ENCODE data around the gene TCEA2.

The TCEA2 gene

GRCh38 chr20:64106981-64107735 lies 44.2 kb downstream of the TCEA2 start, which contains the start of gene NPBWR2:
Gene NPBWR2, minus strand, starts transcription at chr20:64107565. Its CDS starts 734 bp downstream, at chr20:64106831.
- Histone ChIP-seq H3K9me3 (ENCODE audit: control insufficient read depth, low read length) (no peaks in the 10 kb centered on the region), H3K27ac (ENCODE audit: low read depth, low read length, severe bottlenecking) (no peak within 1 kb of the TSS), H3K4me3 (ENCODE audit: extremely low read depth, insufficient read depth, low read length, poor library complexity, severe bottlenecking) (no peak within 1 kb of the TSS), H3K4me1 (ENCODE audit: control insufficient read depth, insufficient read depth, low read length, poor library complexity, severe bottlenecking) (no peaks in the 10 kb centered on the region), H3K36me3 (ENCODE audit: control insufficient read depth, insufficient read depth, low read length) (no peaks in the 10 kb centered on the region)
- WGBS, 2 experiments (ENCODE audit: insufficient coverage in 2 of 2) = 70 to 77% methylated on average over 18 to 19 of the region's 22 CpGs

GRCh38 chr20:64107736-64108457 lies 44.9 kb downstream of the TCEA2 start:
- Histone ChIP-seq H3K4me1 (ENCODE audit: control insufficient read depth, insufficient read depth, low read length, poor library complexity, severe bottlenecking) (no peaks in the 10 kb centered on the region), H3K9me3 (ENCODE audit: control insufficient read depth, low read length) (no peaks in the 10 kb centered on the region), H3K27ac (ENCODE audit: low read depth, low read length, severe bottlenecking) (no peak overlapping the region), H3K36me3 (ENCODE audit: control insufficient read depth, insufficient read depth, low read length) (no peaks in the 10 kb centered on the region), H3K4me3 (ENCODE audit: extremely low read depth, insufficient read depth, low read length, poor library complexity, severe bottlenecking) (no peak overlapping the region)
- WGBS, 2 experiments (ENCODE audit: insufficient coverage in 2 of 2) = 85 to 92% methylated on average over 17 to 18 of the region's 19 CpGs

- 90% methylated on average over 22 to 26 of the region's 26 CpGs for WGBS, 2 experiments (ENCODE audit: insufficient coverage in 2 of 2)
- no peaks in the 10 kb centered on the region for H3K9me3 ChIP-seq (ENCODE audit: control insufficient read depth, low read length)
- H3K4me3 ChIP-seq (ENCODE audit: extremely low read depth, insufficient read depth, low read length, poor library complexity, severe bottlenecking) = no peak overlapping the region
- no peaks in the 10 kb centered on the region for H3K36me3 ChIP-seq (ENCODE audit: control insufficient read depth, insufficient read depth, low read length)
- no peak overlapping the region for H3K27ac ChIP-seq (ENCODE audit: low read depth, low read length, severe bottlenecking)
- H3K4me1 ChIP-seq (ENCODE audit: control insufficient read depth, insufficient read depth, low read length, poor library complexity, severe bottlenecking) = no peaks in the 10 kb centered on the region
These were observed 46.0 kb downstream of the TCEA2 start for GRCh38 chr20:64108731-64109681.

- Histone ChIP-seq H3K9me3 (ENCODE audit: control insufficient read depth, low read length) (no peaks in the 10 kb centered on the region), H3K4me1 (ENCODE audit: control insufficient read depth, insufficient read depth, low read length, poor library complexity, severe bottlenecking) (no peaks in the 10 kb centered on the region), H3K27ac (ENCODE audit: low read depth, low read length, severe bottlenecking) (no peak overlapping the region), H3K36me3 (ENCODE audit: control insufficient read depth, insufficient read depth, low read length) (no peaks in the 10 kb centered on the region), H3K4me3 (ENCODE audit: extremely low read depth, insufficient read depth, low read length, poor library complexity, severe bottlenecking) (no peak overlapping the region)
- 90 to 93% methylated on average over 8 to 13 of the region's 16 CpGs for WGBS, 2 experiments (ENCODE audit: insufficient coverage in 2 of 2)
These were observed 46.9 kb downstream of the TCEA2 start for GRCh38 chr20:64109831-64110391.

- no peak overlapping the region for H3K27ac ChIP-seq (ENCODE audit: low read depth, low read length, severe bottlenecking)
- no peaks in the 10 kb centered on the region for H3K9me3 ChIP-seq (ENCODE audit: control insufficient read depth, low read length)
- 92 to 96% methylated on average over 9 to 10 of the region's 10 CpGs for WGBS, 2 experiments (ENCODE audit: insufficient coverage in 2 of 2)
- H3K4me3 ChIP-seq (ENCODE audit: extremely low read depth, insufficient read depth, low read length, poor library complexity, severe bottlenecking) = no peak overlapping the region
- no peaks in the 10 kb centered on the region for H3K36me3 ChIP-seq (ENCODE audit: control insufficient read depth, insufficient read depth, low read length)
- H3K4me1 ChIP-seq (ENCODE audit: control insufficient read depth, insufficient read depth, low read length, poor library complexity, severe bottlenecking) = no peaks in the 10 kb centered on the region
These were observed 47.5 kb downstream of the TCEA2 start for GRCh38 chr20:64110411-64111068.

GRCh38 chr20:64111841-64112641 lies 49.0 kb downstream of the TCEA2 start:
- no peak overlapping the region for H3K27ac ChIP-seq (ENCODE audit: low read depth, low read length, severe bottlenecking)
- no peaks in the 10 kb centered on the region for H3K36me3 ChIP-seq (ENCODE audit: control insufficient read depth, insufficient read depth, low read length)
- H3K4me1 ChIP-seq (ENCODE audit: control insufficient read depth, insufficient read depth, low read length, poor library complexity, severe bottlenecking) = no peaks in the 10 kb centered on the region
- 89 to 92% methylated on average over 16 to 17 of the region's 19 CpGs for WGBS, 2 experiments (ENCODE audit: insufficient coverage in 2 of 2)
- no peak overlapping the region for H3K4me3 ChIP-seq (ENCODE audit: extremely low read depth, insufficient read depth, low read length, poor library complexity, severe bottlenecking)
- H3K9me3 ChIP-seq (ENCODE audit: control insufficient read depth, low read length) = no peaks in the 10 kb centered on the region

GRCh38 chr20:64112691-64113443 lies 49.9 kb downstream of the TCEA2 start:
- Histone ChIP-seq H3K9me3 (ENCODE audit: control insufficient read depth, low read length) (no peaks in the 10 kb centered on the region), H3K4me1 (ENCODE audit: control insufficient read depth, insufficient read depth, low read length, poor library complexity, severe bottlenecking) (no peaks in the 10 kb centered on the region), H3K36me3 (ENCODE audit: control insufficient read depth, insufficient read depth, low read length) (no peaks in the 10 kb centered on the region), H3K27ac (ENCODE audit: low read depth, low read length, severe bottlenecking) (no peak overlapping the region), H3K4me3 (ENCODE audit: extremely low read depth, insufficient read depth, low read length, poor library complexity, severe bottlenecking) (no peak overlapping the region)
- whole genome bisulfite sequencing, 2 experiments (ENCODE audit: insufficient coverage in 2 of 2) = 84 to 91% methylated on average over 14 to 16 of the region's 18 CpGs

GRCh38 chr20:64113444-64113775 lies 50.4 kb downstream of the TCEA2 start:
- Histone ChIP-seq H3K9me3 (ENCODE audit: control insufficient read depth, low read length) (no peaks in the 10 kb centered on the region), H3K36me3 (ENCODE audit: control insufficient read depth, insufficient read depth, low read length) (no peaks in the 10 kb centered on the region), H3K27ac (ENCODE audit: low read depth, low read length, severe bottlenecking) (no peak overlapping the region), H3K4me1 (ENCODE audit: control insufficient read depth, insufficient read depth, low read length, poor library complexity, severe bottlenecking) (no peaks in the 10 kb centered on the region), H3K4me3 (ENCODE audit: extremely low read depth, insufficient read depth, low read length, poor library complexity, severe bottlenecking) (no peak overlapping the region)
- 86 to 90% methylated on average over 4 to 5 of the region's 6 CpGs for whole genome bisulfite sequencing, 2 experiments (ENCODE audit: insufficient coverage in 2 of 2)

GRCh38 chr20:64113796-64114355 lies 50.9 kb downstream of the TCEA2 start:
- Histone ChIP-seq H3K4me3 (ENCODE audit: extremely low read depth, insufficient read depth, low read length, poor library complexity, severe bottlenecking) (no peak overlapping the region), H3K36me3 (ENCODE audit: control insufficient read depth, insufficient read depth, low read length) (no peaks in the 10 kb centered on the region), H3K27ac (ENCODE audit: low read depth, low read length, severe bottlenecking) (no peak overlapping the region), H3K4me1 (ENCODE audit: control insufficient read depth, insufficient read depth, low read length, poor library complexity, severe bottlenecking) (no peaks in the 10 kb centered on the region), H3K9me3 (ENCODE audit: control insufficient read depth, low read length) (no peaks in the 10 kb centered on the region)
- WGBS, 2 experiments (ENCODE audit: insufficient coverage in 2 of 2) = 88 to 90% methylated on average over 9 of the region's 13 CpGs

All from mesodermal cell (in vitro differentiated cells).